Stimulated activated CD8-positive, alpha-beta memory T cell treated with anti-CD3 and anti-CD28 coated beads, Interleukin-15, amount 100 ng/mL, for 48 hours (primary cell): ENCODE data around the gene PDZD4.

Experiments
- DNase-seq, 2 donors: peaks; one replicate each; pipeline ENCODE4 v3.0.0-alpha.2; 2020; ENCODE audit warnings: low read depth in 2 of 2

Gene PDZD4

GRCh38 chrX:153783378-153784013 lies 46.8 kb downstream of the PDZD4 start:
- DNase-seq: no peak

- no peak for DNase-seq
Observed at GRCh38 chrX:153782871-153783270, 47.5 kb downstream of the PDZD4 start.

GRCh38 chrX:153782313-153782712 lies 48.0 kb downstream of the PDZD4 start:
- no peak for DNase-seq

- DNase-seq: no peak
Observed at GRCh38 chrX:153781428-153782047, 48.8 kb downstream of the PDZD4 start.

- DNase-seq: no peak
Observed at GRCh38 chrX:153780678-153781427, 49.5 kb downstream of the PDZD4 start, which contains the start of gene SRPK3. Gene SRPK3, plus strand, starts transcription at chrX:153781041. Its CDS starts 46 bp downstream, at chrX:153781087.

GRCh38 chrX:153779891-153780677 lies 50.3 kb downstream of the PDZD4 start:
- DNase-seq: no peak

GRCh38 chrX:153778684-153779101 lies 51.7 kb downstream of the PDZD4 start:
- no peak for DNase-seq

GRCh38 chrX:153778181-153778580 lies 52.2 kb downstream of the PDZD4 start:
- no peak for DNase-seq

- DNase-seq: no peak
Observed at GRCh38 chrX:153777261-153778090, 52.9 kb downstream of the PDZD4 start.

- DNase-seq: no peak
Observed at GRCh38 chrX:153776611-153777045, 53.7 kb downstream of the PDZD4 start.

- DNase-seq: no peak
Observed at GRCh38 chrX:153776120-153776599, 54.2 kb downstream of the PDZD4 start.

- DNase-seq: no peak
Observed at GRCh38 chrX:153775293-153776119, 54.8 kb downstream of the PDZD4 start.

GRCh38 chrX:153774576-153775292 lies 55.6 kb downstream of the PDZD4 start:
- no peak for DNase-seq

- no peak for DNase-seq
Observed at GRCh38 chrX:153773741-153774575, 56.4 kb downstream of the PDZD4 start.

GRCh38 chrX:153773218-153773611 lies 57.1 kb downstream of the PDZD4 start:
- DNase-seq: no peak

GRCh38 chrX:153772316-153773217 lies 57.8 kb downstream of the PDZD4 start:
- DNase-seq: no peak
